Dermis microvascular lymphatic vessel endothelial cell (primary cell): Measurements from ENCODE around the gene TRPV2. TPM values are rescaled to one million over a fixed set of nuclear protein-coding genes. Genes with fewer than 3 reads are reported as not detected.
A peak's percentile ranks its signal among the peaks of the same experiment; 100 is the strongest.
"Not testable (repeated sequence)": the region's sequence is repeated elsewhere in the genome, so short reads cannot be mapped to it uniquely, and the experiment has no call there.

Experiments
- DNase-seq, 2 donors: peaks; one replicate each; pipeline versions ENCODE4 v3.0.0 to v3.0.0-alpha.2; 2010; ENCODE audit warnings: low read depth in 2 of 2
- total RNA-seq: library from RNA; depleted of rRNA; stranded (reverse); fragments of >200 nt; gene quantifications from 2 replicates; pipeline ENCODE4 v1.2.1, GENCODE V29; 2014

The TRPV2 gene
- total RNA-seq, result 23.2 and 36.8 TPM in 2 replicates

- DNase-seq, result peak in 1 of 2 donors; percentile 18
These were observed at the start of gene TRPV2 for GRCh38 chr17:16415031-16415924. TSS of gene TRPV2 (plus strand) at chr17:16415571. CDS start at chr17:16417669, 2,098 bp downstream.

GRCh38 chr17:16371742-16372141 lies 43.6 kb upstream of the TRPV2 start:
- DNase-seq, result peak in 1 of 2 donors; percentile 76

- DNase-seq, result no peak
These were observed 41.0 kb upstream of the TRPV2 start for GRCh38 chr17:16374146-16374938.

DNA sequence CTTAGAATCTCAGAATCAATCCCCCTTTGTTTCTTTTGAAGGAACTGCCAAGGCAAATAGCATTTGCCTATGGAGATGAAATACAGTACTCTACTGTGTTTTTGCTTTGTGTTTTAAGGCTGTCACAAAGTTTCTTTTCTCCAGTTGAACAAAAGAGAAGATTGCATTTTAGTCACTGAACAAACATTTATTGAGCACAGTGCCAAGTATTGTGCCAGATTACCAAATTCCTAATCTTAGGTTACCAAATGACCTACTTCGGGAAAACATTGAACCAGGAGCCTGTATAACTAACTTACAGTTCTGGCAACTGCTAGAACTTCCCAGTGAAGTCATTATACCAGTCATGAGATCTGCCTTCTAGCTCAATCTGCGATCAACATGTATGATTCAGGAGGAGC lies 37.4 kb upstream of the TRPV2 start:
- peak in 1 of 2 donors; percentile 40 for DNase-seq

- DNase-seq, result no peak
These were observed 36.6 kb upstream of the TRPV2 start for GRCh38 chr17:16378636-16379282.

- DNase-seq, result no peak
These were observed 35.7 kb upstream of the TRPV2 start for GRCh38 chr17:16379654-16380053.

DNA sequence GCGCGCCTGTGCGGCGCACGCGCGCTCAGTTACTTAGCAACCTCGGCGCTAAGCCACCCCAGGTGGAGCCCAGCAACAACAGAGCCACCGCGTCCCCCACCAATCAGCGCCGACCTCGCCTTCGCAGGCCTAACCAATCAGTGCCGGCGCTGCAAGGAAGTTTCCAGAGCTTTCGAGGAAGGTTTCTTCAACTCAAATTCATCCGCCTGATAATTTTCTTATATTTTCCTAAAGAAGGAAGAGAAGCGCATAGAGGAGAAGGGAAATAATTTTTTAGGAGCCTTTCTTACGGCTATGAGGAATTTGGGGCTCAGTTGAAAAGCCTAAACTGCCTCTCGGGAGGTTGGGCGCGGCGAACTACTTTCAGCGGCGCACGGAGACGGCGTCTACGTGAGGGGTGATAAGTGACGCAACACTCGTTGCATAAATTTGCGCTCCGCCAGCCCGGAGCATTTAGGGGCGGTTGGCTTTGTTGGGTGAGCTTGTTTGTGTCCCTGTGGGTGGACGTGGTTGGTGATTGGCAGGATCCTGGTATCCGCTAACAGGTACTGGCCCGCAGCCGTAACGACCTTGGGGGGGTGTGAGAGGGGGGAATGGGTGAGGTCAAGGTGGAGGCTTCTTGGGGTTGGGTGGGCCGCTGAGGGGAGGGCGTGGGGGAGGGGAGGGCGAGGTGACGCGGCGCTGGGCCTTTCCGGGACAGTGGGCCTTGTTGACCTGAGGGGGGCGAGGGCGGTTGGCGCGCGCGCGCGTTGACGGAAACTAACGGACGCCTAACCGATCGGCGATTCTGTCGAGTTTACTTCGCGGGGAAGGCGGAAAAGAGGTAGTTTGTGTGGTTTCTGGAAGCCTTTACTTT lies 34.5 kb upstream of the TRPV2 start, which contains the start of gene UBB:
Gene UBB (plus strand): TSS at position 452 of the 856 bp plus-strand sequence. CDS start 817 bp downstream, outside the sequence.
- DNase-seq, result peak; percentile 97 to 99

GRCh38 chr17:16381496-16381820 lies 33.9 kb upstream of the TRPV2 start:
- peak; percentile 36 to 57 for DNase-seq

DNA sequence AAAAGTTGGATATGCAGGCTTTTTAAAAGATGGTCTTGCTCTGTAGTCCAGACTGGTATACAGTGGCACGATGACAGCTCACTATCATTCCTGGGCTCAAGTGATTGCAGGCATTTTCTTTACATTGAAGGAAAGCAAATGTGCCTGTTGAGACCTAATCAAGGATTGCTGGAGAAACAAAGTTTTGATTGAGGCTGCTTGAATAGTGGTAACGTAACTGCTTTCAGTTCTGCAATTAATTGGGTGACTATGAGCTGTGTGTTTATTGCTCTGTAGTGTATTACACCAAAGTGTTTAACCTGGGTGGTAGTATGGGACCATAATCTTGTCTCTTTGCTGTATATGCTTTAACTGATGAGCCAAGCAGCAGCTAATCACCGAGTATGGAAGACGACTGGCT lies 32.2 kb upstream of the TRPV2 start:
- no peak for DNase-seq

DNA sequence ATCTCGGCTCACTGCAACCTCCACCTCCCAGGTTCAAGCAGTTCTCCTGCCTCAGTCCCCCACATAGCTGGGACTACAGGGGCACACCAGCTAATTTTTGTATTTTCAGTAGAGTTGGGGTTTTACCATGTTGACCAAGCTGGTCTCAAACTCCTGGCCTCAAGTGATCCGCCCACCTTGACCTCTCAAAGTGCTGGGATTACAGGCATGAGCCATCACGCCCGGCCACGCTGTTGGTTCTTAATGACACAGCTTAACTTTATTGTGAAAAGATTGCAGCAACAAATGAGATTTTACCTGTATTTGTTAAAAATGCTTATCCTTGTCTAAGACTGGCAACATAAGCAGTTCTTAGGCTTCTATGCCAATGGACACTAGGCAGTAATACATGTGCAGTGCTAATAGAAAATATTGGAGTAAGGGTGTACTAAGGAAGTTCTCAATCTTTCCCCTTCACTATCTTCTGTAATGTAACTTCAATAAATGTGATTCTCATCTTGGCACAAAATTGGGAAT lies 31.5 kb upstream of the TRPV2 start:
- no peak for DNase-seq

DNA sequence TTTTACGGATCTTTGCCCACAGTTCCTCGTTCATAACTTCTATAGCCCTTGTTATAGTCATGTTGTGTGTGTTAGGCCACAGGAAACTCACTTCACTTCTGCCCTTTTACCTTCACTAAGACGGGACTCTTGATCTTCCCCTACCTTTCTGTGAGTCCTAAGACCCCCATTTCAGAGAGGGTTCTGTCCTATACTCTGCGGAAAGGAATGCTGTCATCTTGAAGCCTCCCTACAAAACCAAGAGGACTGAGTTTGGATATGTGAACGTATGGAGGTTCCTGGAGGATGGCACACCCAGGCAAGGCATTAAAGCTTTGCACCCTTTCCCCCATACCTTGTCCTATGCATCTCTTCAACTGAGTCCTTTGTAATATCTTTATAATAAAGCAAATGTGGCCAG lies 30.8 kb upstream of the TRPV2 start:
- DNase-seq, result no peak

DNA sequence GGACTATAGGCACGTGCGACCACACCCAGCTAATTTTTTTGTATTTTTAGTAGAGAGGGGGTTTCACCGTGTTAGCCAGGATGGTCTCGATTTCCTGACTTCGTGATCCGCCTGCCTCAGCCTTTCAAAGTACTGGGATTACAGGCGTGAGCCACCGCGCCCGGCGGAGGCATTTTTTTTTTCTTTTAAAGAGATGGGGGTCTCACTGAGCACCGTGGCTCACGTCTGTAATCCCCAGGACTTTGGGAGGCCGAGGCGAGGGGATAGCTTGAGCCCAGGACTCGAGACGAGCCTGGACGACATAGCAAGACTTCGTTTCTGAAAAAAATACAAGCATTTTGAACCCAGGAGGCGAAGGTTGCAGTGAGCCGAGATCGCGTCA lies 29.3 kb upstream of the TRPV2 start:
- not testable (repeated sequence) for DNase-seq

GRCh38 chr17:16391451-16391850 lies 23.9 kb upstream of the TRPV2 start:
- DNase-seq, result no peak

GRCh38 chr17:16392491-16392890 lies 22.9 kb upstream of the TRPV2 start:
- not testable (repeated sequence) for DNase-seq

DNA sequence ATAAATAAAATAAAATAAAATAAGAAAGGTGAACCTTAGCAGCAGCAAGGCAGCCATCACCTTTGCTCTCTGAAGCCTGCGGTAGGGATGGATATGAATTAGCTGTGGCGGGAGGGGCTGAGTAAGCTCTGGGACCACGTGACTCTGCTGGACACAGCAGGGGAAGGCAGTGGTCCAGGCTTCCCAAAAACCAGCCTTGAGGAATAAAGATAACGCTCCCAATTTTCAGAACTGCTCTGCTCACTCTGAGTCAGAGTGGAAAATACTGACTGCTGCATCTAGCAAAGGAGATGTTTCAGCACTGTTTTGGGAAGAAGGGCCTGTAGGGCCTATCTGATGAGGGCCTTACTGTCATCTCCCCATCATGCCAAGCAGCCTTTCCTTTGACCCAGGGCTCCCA lies 19.5 kb upstream of the TRPV2 start:
- not testable (repeated sequence) for DNase-seq

DNA sequence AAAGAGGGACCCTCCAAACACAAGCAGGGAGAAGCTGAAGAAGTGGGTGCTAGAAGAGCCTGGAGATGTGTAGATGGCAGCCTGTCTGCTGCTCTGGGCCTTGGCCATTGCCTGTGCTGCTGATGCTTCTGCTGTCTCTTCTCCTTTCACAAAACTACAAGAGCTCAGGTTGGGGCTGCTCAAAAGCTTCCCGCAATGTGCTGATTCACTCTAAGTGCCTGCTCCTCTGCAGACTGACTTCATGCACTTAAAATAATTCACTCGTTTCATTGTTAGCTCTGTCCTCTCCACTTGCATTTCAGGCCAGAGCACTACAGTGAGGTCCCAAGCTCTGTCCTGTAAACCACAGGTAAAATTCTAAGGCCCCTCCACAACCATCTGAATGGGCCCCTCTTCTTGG lies 18.7 kb upstream of the TRPV2 start:
- not testable (repeated sequence) for DNase-seq

DNA sequence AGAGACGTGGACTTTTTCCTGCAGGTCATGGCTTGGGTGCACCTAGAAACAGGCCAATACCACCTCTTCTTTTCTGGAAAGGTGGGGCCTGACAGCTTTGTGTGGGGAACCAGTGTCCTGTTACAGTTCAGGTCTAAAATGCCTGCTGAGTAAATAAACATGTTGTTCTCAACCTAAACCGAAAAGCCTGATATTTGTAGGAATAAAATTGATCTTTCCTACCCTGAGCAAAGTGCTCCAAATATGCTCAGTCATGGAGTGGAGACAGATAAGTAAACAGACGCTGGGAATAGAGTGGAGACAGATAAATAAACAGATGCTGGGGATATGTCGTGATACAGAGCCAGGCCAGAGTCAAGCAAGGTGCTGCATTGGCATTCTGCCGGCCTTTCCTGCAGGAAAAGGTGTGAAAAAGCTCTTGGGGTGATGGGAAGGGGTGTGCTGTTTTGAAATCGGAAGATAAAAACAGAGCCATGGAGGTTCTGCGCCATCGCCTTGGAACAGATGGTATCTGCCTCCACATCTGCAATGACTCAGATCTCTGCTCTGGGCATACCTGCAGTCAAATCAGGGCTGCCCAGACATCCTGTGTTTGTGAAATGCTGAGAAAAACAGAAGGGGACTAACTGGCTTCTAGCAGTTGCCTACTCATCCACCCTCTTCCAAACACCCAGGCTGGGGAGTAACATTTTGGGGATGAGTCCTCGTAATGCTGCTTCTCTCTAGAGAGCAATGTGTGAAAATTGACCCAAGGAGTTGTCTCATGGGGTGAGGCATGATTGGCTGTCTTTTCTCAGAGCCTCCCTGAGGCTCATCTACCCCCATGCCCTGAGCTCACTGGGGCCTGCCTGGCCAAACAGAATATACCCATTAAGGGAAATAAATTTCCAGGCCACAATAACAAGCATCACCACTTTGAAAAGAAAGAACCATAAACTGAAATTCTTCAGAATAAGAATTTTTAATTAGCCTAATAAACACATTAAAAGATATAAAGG lies 16.8 kb upstream of the TRPV2 start:
- DNase-seq, result peak in 1 of 2 donors; percentile 76

GRCh38 chr17:16403847-16404246 lies 11.5 kb upstream of the TRPV2 start:
- not testable (repeated sequence) for DNase-seq
